ENCODE data around the gene NINL.
A peak's percentile ranks its signal among the peaks of the same experiment; 100 is the strongest.

NINL gene

GRCh38 chr20:25439328-25439727 lies 146.0 kb downstream of the NINL start:
- DNase-seq (ENCODE audit: low read depth in 3 of 3, low spot score in 1 of 3), result no peak

- no peak for DNase-seq (ENCODE audit: low read depth in 3 of 3, low spot score in 1 of 3)
Observed at GRCh38 chr20:25437153-25437581, 148.2 kb downstream of the NINL start.

GRCh38 chr20:25424536-25424935 lies 160.8 kb downstream of the NINL start:
- no peak for DNase-seq (ENCODE audit: low read depth in 3 of 3, low spot score in 1 of 3)

GRCh38 chr20:25422032-25422431 lies 163.3 kb downstream of the NINL start:
- DNase-seq (ENCODE audit: low read depth in 3 of 3, low spot score in 1 of 3), result no peak

GRCh38 chr20:25421102-25421501 lies 164.2 kb downstream of the NINL start:
- no peak for DNase-seq (ENCODE audit: low read depth in 3 of 3, low spot score in 1 of 3)

- DNase-seq (ENCODE audit: low read depth in 3 of 3, low spot score in 1 of 3), result no peak
Observed at GRCh38 chr20:25418776-25419175, 166.6 kb downstream of the NINL start.

- no peak for DNase-seq (ENCODE audit: low read depth in 3 of 3, low spot score in 1 of 3)
Observed at GRCh38 chr20:25408890-25409289, 176.4 kb downstream of the NINL start.

GRCh38 chr20:25408170-25408547 lies 177.2 kb downstream of the NINL start:
- DNase-seq (ENCODE audit: low read depth in 3 of 3, low spot score in 1 of 3), result no peak

- DNase-seq (ENCODE audit: low read depth in 3 of 3, low spot score in 1 of 3), result peak in 2 of 3 donors; percentile 38 to 77
Observed at GRCh38 chr20:25407311-25408169, 177.8 kb downstream of the NINL start, which contains the start of gene GINS1. TSS of gene GINS1 (plus strand) at chr20:25407673. CDS start at chr20:25407821, 148 bp downstream.
